WERI-Rb-1 (cell line): ENCODE results near the gene SS18L1.

Source experiments
- DNase-seq: peaks from one replicate; pipeline ENCODE4 v3.0.0-alpha.2; 2020
- H3K27ac ChIP-seq: fragments of 250-450 bp; sonication (Bioruptor Pico); 2 replicates; pipeline ENCODE4 v1.5.1; 2020; ENCODE audit warnings: mild to moderate bottlenecking, moderate library complexity
- H3K27me3 ChIP-seq: fragments of 250-450 bp; sonication (Bioruptor Pico); 2 replicates; pipeline ENCODE4 v1.5.1; 2021; ENCODE audit warnings: mild to moderate bottlenecking, low read depth, moderate library complexity; ENCODE audit not compliant: insufficient read depth, severe bottlenecking
- H3K36me3 ChIP-seq: fragments of 250-450 bp; sonication (Bioruptor Pico); 2 replicates; pipeline ENCODE4 v1.5.1; 2020; ENCODE audit warnings: mild to moderate bottlenecking, moderate library complexity
- H3K4me3 ChIP-seq: 2 replicates; pipeline ENCODE4 v1.5.1; 2011; ENCODE audit warnings: low read depth, mild to moderate bottlenecking, control low read depth, low read length
- H3K9me3 ChIP-seq: fragments of 250-450 bp; sonication (Bioruptor Pico); 2 replicates; pipeline ENCODE4 v1.5.1; 2021; ENCODE audit warnings: mild to moderate bottlenecking, moderate library complexity; ENCODE audit not compliant: severe bottlenecking
- TF ChIP-seq, protein P1 (sequence below): IDR thresholded peaks from 2 replicates; pipeline ENCODE4 v1.5.1; 2011; ENCODE audit warnings: low read depth, mild to moderate bottlenecking, control low read depth, inconsistent platforms, low read length

The SS18L1 gene

DNA sequence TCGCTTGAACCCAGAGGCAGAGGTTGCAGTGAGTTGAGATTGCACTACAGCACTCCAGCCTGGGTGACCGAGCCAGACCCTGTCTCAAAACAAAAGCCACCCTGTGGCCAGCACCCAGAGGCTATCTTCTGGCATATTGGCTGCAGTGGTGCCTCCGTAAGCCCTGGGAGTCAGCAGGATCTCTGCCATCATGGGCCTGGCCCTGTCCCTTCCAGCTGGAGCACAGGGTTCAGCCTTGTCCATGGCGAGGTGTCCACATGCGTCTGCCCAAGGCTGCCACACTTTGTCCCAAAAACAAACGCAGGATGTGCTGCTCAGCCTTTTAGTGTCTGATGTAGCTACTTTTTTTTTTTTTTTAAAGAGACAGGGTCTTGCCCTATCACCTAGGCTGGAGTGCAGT is 23.9 kb downstream of the SS18L1 start:
- TF ChIP-seq, protein P1, sequence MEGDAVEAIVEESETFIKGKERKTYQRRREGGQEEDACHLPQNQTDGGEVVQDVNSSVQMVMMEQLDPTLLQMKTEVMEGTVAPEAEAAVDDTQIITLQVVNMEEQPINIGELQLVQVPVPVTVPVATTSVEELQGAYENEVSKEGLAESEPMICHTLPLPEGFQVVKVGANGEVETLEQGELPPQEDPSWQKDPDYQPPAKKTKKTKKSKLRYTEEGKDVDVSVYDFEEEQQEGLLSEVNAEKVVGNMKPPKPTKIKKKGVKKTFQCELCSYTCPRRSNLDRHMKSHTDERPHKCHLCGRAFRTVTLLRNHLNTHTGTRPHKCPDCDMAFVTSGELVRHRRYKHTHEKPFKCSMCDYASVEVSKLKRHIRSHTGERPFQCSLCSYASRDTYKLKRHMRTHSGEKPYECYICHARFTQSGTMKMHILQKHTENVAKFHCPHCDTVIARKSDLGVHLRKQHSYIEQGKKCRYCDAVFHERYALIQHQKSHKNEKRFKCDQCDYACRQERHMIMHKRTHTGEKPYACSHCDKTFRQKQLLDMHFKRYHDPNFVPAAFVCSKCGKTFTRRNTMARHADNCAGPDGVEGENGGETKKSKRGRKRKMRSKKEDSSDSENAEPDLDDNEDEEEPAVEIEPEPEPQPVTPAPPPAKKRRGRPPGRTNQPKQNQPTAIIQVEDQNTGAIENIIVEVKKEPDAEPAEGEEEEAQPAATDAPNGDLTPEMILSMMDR = no peak
- Histone ChIP-seq H3K9me3 (no peaks in the 10 kb centered on the region), H3K27ac (no peak overlapping the region), H3K4me3 (no peak overlapping the region), H3K27me3 (no peaks in the 10 kb centered on the region), H3K36me3 (peaks cover 57% of the 10 kb centered on the region)
- DNase-seq = no peak

DNA sequence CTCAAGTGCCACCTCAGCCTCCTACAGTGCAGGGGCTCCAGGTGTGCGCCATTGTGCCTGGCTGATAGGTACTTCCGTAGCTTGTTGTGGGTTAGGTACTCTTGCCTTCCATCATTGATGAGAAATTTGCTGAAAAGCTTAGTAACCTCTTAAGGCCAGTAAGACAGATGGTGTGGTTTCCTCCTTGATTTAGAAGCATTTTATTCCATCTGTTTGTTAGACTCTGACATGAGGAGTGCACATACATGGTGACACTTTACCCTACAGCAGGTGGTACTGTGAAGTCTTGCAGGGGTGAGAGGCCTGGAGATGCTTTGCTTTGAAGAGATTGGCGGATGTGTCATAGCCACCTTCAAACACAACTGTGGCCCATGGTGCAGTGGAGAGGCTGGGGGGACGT is 24.5 kb downstream of the SS18L1 start:
- H3K9me3 ChIP-seq = no peaks in the 10 kb centered on the region
- H3K27ac ChIP-seq = no peak overlapping the region
- no peak for DNase-seq
- H3K36me3 ChIP-seq = peaks cover 53% of the 10 kb centered on the region
- H3K4me3 ChIP-seq = no peak overlapping the region
- TF ChIP-seq, protein P1 = no peak
- H3K27me3 ChIP-seq = no peaks in the 10 kb centered on the region

DNA sequence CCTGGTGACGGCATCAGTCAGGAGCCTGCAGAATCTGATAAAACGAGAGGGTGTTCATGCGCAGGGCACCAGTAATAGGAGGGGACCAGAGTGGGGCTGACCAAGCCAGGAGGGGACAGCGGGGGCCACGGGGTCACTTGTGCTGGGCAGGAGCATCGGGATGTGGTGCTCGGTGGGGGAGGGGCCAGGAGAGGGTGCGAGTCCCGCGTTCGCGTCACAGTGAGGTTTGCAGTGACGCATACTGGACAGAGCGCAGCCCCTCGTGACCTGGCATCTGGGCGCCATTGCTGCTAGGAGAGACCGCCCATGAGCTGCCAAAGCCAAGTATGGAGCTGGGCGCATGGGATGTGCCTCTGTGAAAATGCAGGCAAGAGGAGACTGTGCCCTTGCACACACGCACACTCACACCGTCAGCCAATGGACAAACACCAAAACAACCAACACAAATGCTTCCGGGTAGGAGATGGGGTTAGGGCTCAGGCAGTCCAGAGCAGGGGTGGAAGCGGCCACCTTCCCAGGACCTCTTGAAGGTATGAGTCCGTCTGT is 25.4 kb downstream of the SS18L1 start:
- TF ChIP-seq, protein P1 = no peak
- Histone ChIP-seq H3K36me3 (peaks cover 54% of the 10 kb centered on the region), H3K27ac (no peak overlapping the region), H3K4me3 (no peak overlapping the region), H3K9me3 (no peaks in the 10 kb centered on the region), H3K27me3 (no peaks in the 10 kb centered on the region)
- no peak for DNase-seq

DNA sequence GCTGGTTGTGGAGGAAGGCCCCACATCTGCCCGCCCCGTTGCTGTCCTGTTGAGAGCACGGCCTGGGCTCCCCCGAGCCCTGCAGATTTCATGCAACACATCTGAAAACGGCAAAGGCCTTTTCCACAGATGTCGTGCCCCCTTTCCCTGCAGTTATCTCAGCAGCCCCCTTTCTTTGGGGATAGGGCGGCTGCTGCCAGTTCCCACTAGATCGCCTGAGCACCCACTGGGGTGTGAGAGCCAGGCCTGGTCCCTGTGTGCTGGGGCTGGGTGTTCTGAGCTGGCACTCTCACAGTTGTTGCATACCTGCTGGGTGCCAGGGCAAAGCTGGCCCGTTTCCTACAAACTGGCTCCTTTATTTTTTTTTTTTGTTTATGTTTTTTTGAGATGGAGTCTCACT is 27.0 kb downstream of the SS18L1 start:
- Histone ChIP-seq H3K36me3 (peaks cover 52% of the 10 kb centered on the region), H3K27ac (no peak overlapping the region), H3K9me3 (no peaks in the 10 kb centered on the region), H3K27me3 (no peaks in the 10 kb centered on the region), H3K4me3 (no peak overlapping the region)
- no peak for DNase-seq
- TF ChIP-seq, protein P1 = no peak

DNA sequence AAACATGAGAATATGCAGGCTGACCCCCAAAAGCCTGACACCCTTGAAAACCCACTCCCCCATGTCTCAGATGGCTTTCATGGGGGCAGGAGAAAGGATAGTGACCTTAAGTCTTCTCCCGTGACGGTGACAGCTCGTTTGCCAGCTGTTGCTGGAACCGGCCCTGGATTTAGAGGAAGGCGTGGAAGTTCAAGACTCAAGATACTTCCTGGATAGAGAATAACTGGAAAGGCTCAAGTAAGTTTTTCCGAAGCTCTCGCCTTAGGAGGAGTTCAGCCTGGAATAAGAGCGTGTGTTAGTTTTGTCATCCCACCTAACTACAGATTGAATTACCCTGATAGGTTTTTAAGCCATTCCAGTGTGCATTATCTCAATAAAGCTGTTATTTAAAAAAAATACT is 27.7 kb downstream of the SS18L1 start:
- TF ChIP-seq, protein P1 = no peak
- Histone ChIP-seq H3K9me3 (no peaks in the 10 kb centered on the region), H3K27me3 (no peaks in the 10 kb centered on the region), H3K4me3 (no peak overlapping the region), H3K27ac (no peak overlapping the region), H3K36me3 (peaks cover 51% of the 10 kb centered on the region)
- no peak for DNase-seq

DNA sequence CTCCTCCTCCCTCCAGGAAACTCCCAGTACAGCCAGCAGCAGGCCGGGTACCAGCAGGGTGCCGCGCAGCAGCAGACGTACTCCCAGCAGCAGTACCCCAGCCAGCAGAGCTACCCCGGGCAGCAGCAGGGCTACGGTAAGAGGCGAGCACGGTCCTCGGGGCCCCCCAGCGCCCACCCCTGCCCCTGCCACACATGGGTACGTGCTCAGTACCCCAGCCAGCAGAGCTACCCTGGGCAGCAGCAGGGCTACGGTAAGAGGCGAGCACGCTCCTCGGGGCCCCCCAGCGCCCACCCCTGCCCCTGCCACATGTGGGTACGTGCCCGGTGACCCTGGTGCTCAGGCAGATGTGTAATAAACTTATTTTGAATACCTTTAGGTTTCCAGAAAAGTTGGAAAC is 29.1 kb downstream of the SS18L1 start:
- peaks cover 55% of the 10 kb centered on the region for H3K36me3 ChIP-seq
- H3K9me3 ChIP-seq = no peaks in the 10 kb centered on the region
- DNase-seq = no peak
- TF ChIP-seq, protein P1 = no peak
- no peak overlapping the region for H3K4me3 ChIP-seq
- no peak overlapping the region for H3K27ac ChIP-seq
- H3K27me3 ChIP-seq = no peaks in the 10 kb centered on the region
